Skeletal muscle satellite cell (primary cell): ENCODE measurements around the gene OR2S2.

ENCODE experiments used
- H3K27me3 ChIP-seq: 2 replicates; pipeline ENCODE4 v1.7.0; 2013; ENCODE audit warnings: low read length; ENCODE audit not compliant: control insufficient read depth, insufficient read depth
- H3K36me3 ChIP-seq: 2 replicates; pipeline ENCODE4 v1.7.0; 2013; ENCODE audit warnings: mild to moderate bottlenecking, control low read depth, low read length; ENCODE audit not compliant: insufficient read depth
- H3K4me1 ChIP-seq: 2 replicates; pipeline ENCODE4 v1.7.0; 2013; ENCODE audit warnings: low read length; ENCODE audit not compliant: control insufficient read depth, insufficient read depth
- H3K4me2 ChIP-seq: 2 replicates; pipeline ENCODE4 v1.7.0; 2013; ENCODE audit warnings: mild to moderate bottlenecking, low read length
- H3K4me3 ChIP-seq: 2 replicates; pipeline ENCODE4 v1.7.0; 2013; ENCODE audit warnings: low read length
- H3K9ac ChIP-seq: 2 replicates; pipeline ENCODE4 v1.7.0; 2013; ENCODE audit warnings: mild to moderate bottlenecking, low read depth, low read length, moderate library complexity
- H3K9me3 ChIP-seq: replicated peaks from 2 replicates; pipeline ENCODE4 v1.7.0; 2013; ENCODE audit warnings: mild to moderate bottlenecking, control low read depth, low read length

OR2S2 gene

GRCh38 chr9:35984021-35984420 is 26.1 kb upstream of the OR2S2 start:
- H3K4me3 ChIP-seq, result no peak overlapping the region
- no peak overlapping the region for H3K9ac ChIP-seq
- no peaks in the 10 kb centered on the region for H3K9me3 ChIP-seq
- no peak overlapping the region for H3K4me2 ChIP-seq
- H3K27me3 ChIP-seq, result no peaks in the 10 kb centered on the region
- no peaks in the 10 kb centered on the region for H3K36me3 ChIP-seq
- peaks cover 5% of the 10 kb centered on the region for H3K4me1 ChIP-seq

- H3K9me3 ChIP-seq, result no peaks in the 10 kb centered on the region
- no peak overlapping the region for H3K4me2 ChIP-seq
- no peak overlapping the region for H3K9ac ChIP-seq
- no peaks in the 10 kb centered on the region for H3K36me3 ChIP-seq
- H3K4me3 ChIP-seq, result no peak overlapping the region
- peaks cover 5% of the 10 kb centered on the region for H3K4me1 ChIP-seq
- no peaks in the 10 kb centered on the region for H3K27me3 ChIP-seq
Observed at GRCh38 chr9:35981699-35982098, 23.7 kb upstream of the OR2S2 start.

- H3K27me3 ChIP-seq, result no peaks in the 10 kb centered on the region
- H3K9ac ChIP-seq, result no peak overlapping the region
- peaks cover 5% of the 10 kb centered on the region for H3K4me1 ChIP-seq
- H3K4me3 ChIP-seq, result no peak overlapping the region
- H3K36me3 ChIP-seq, result no peaks in the 10 kb centered on the region
- H3K9me3 ChIP-seq, result peaks cover under 1% of the 10 kb centered on the region
- no peak overlapping the region for H3K4me2 ChIP-seq
Observed at GRCh38 chr9:35980289-35981011, 22.5 kb upstream of the OR2S2 start.

GRCh38 chr9:35978792-35979191 is 20.8 kb upstream of the OR2S2 start:
- no peak overlapping the region for H3K9ac ChIP-seq
- no peaks in the 10 kb centered on the region for H3K36me3 ChIP-seq
- H3K27me3 ChIP-seq, result no peaks in the 10 kb centered on the region
- H3K4me3 ChIP-seq, result no peak overlapping the region
- peaks cover 5% of the 10 kb centered on the region for H3K4me1 ChIP-seq
- H3K9me3 ChIP-seq, result peaks cover 5% of the 10 kb centered on the region
- H3K4me2 ChIP-seq, result no peak overlapping the region

- peaks cover 4% of the 10 kb centered on the region for H3K4me1 ChIP-seq
- H3K9me3 ChIP-seq, result peaks cover 5% of the 10 kb centered on the region
- H3K27me3 ChIP-seq, result no peaks in the 10 kb centered on the region
- H3K4me3 ChIP-seq, result no peak overlapping the region
- no peak overlapping the region for H3K9ac ChIP-seq
- H3K36me3 ChIP-seq, result no peaks in the 10 kb centered on the region
- H3K4me2 ChIP-seq, result no peak overlapping the region
Observed at GRCh38 chr9:35976726-35977125, 18.8 kb upstream of the OR2S2 start.

GRCh38 chr9:35974800-35975199 is 16.8 kb upstream of the OR2S2 start:
- H3K27me3 ChIP-seq, result no peaks in the 10 kb centered on the region
- H3K9me3 ChIP-seq, result peaks cover 5% of the 10 kb centered on the region

GRCh38 chr9:35972093-35972492 is 14.1 kb upstream of the OR2S2 start:
- H3K4me2 ChIP-seq, result peak overlapping the region; percentile 62
- no peak overlapping the region for H3K9ac ChIP-seq
- H3K4me3 ChIP-seq, result no peak overlapping the region
- H3K9me3 ChIP-seq, result peaks cover 5% of the 10 kb centered on the region
- H3K27me3 ChIP-seq, result no peaks in the 10 kb centered on the region
- no peaks in the 10 kb centered on the region for H3K4me1 ChIP-seq
- H3K36me3 ChIP-seq, result no peaks in the 10 kb centered on the region

More at GRCh38 chr9:35974800-35975199, 16.8 kb upstream of the OR2S2 start:
- Histone ChIP-seq H3K4me3 (no peak overlapping the region), H3K4me2 (no peak overlapping the region), H3K4me1 (no peaks in the 10 kb centered on the region), H3K36me3 (no peaks in the 10 kb centered on the region), H3K9ac (no peak overlapping the region)

GRCh38 chr9:35967042-35967441 is 9.1 kb upstream of the OR2S2 start:
- no peaks in the 10 kb centered on the region for H3K27me3 ChIP-seq
- no peaks in the 10 kb centered on the region for H3K9me3 ChIP-seq
- H3K4me3 ChIP-seq, result no peak overlapping the region

GRCh38 chr9:35966433-35966832 is 8.5 kb upstream of the OR2S2 start:
- H3K4me1 ChIP-seq, result peaks cover 12% of the 10 kb centered on the region
- no peaks in the 10 kb centered on the region for H3K27me3 ChIP-seq
- H3K36me3 ChIP-seq, result no peaks in the 10 kb centered on the region
- H3K9ac ChIP-seq, result no peak overlapping the region
- H3K4me3 ChIP-seq, result no peak overlapping the region
- H3K4me2 ChIP-seq, result no peak overlapping the region
- H3K9me3 ChIP-seq, result no peaks in the 10 kb centered on the region

More at GRCh38 chr9:35967042-35967441, 9.1 kb upstream of the OR2S2 start:
- Histone ChIP-seq H3K36me3 (no peaks in the 10 kb centered on the region), H3K9ac (no peak overlapping the region), H3K4me1 (peaks cover 9% of the 10 kb centered on the region), H3K4me2 (no peak overlapping the region)

GRCh38 chr9:35965011-35965410 is 7.1 kb upstream of the OR2S2 start:
- no peak overlapping the region for H3K4me2 ChIP-seq
- no peaks in the 10 kb centered on the region for H3K36me3 ChIP-seq
- no peak overlapping the region for H3K9ac ChIP-seq
- H3K9me3 ChIP-seq, result no peaks in the 10 kb centered on the region
- no peaks in the 10 kb centered on the region for H3K27me3 ChIP-seq
- no peak overlapping the region for H3K4me3 ChIP-seq
- H3K4me1 ChIP-seq, result peaks cover 22% of the 10 kb centered on the region

GRCh38 chr9:35962126-35962906 is 4.4 kb upstream of the OR2S2 start:
- Histone ChIP-seq H3K4me2 (peak overlapping the region; percentile 78), H3K9ac (peak overlapping the region; percentile 64), H3K4me3 (peak overlapping the region; percentile 66), H3K27me3 (no peaks in the 10 kb centered on the region), H3K4me1 (peaks cover 29% of the 10 kb centered on the region), H3K9me3 (no peaks in the 10 kb centered on the region), H3K36me3 (no peaks in the 10 kb centered on the region)
